GM20431 (cell line): ENCODE results near the gene NKAIN2.

Source experiments
- in situ Hi-C: fragments of 300-500 bp; cut with MseI, MboI; formaldehyde crosslinking; loops from one replicate; pipeline ENCODE4 v1.15.0; 2020; ENCODE audit warnings: low sequenced_read_pairs; ENCODE audit not compliant: unreplicated experiment

The NKAIN2 gene

GRCh38 chr6:124768224-124768623, 964.6 kb downstream of the NKAIN2 start:
- in situ Hi-C loops, result no loop called here

GRCh38 chr6:124769811-124770544, 966.3 kb downstream of the NKAIN2 start:
- in situ Hi-C loops, result no loop called here

- in situ Hi-C loops, result no loop called here
Measured at GRCh38 chr6:124770784-124771183, 967.1 kb downstream of the NKAIN2 start.

- in situ Hi-C loops, result no loop called here
Measured at GRCh38 chr6:124772733-124773319, 969.2 kb downstream of the NKAIN2 start.

- in situ Hi-C loops, result no loop called here
Measured at GRCh38 chr6:124775121-124775520, 971.5 kb downstream of the NKAIN2 start.

- in situ Hi-C loops, result no loop called here
Measured at GRCh38 chr6:124777863-124778262, 974.2 kb downstream of the NKAIN2 start.

GRCh38 chr6:124780623-124781022, 977.0 kb downstream of the NKAIN2 start:
- in situ Hi-C loops, result no loop called here

- in situ Hi-C loops, result no loop called here
Measured at GRCh38 chr6:124783344-124783743, 979.7 kb downstream of the NKAIN2 start.

- in situ Hi-C loops, result no loop called here
Measured at GRCh38 chr6:124791156-124791555, 987.5 kb downstream of the NKAIN2 start.

GRCh38 chr6:124792386-124792785, 988.7 kb downstream of the NKAIN2 start:
- in situ Hi-C loops, result no loop called here

- in situ Hi-C loops, result no loop called here
Measured at GRCh38 chr6:124793398-124793797, 989.7 kb downstream of the NKAIN2 start.

GRCh38 chr6:124795643-124796463, 992.2 kb downstream of the NKAIN2 start:
- in situ Hi-C loops, result no loop called here

- in situ Hi-C loops, result no loop called here
Measured at GRCh38 chr6:124796464-124796970, 992.9 kb downstream of the NKAIN2 start.

- in situ Hi-C loops, result no loop called here
Measured at GRCh38 chr6:124797224-124797623, 993.6 kb downstream of the NKAIN2 start.

- in situ Hi-C loops, result no loop called here
Measured at GRCh38 chr6:124798942-124799496, 995.4 kb downstream of the NKAIN2 start.

- in situ Hi-C loops, result no loop called here
Measured at GRCh38 chr6:124799638-124800037, 996.0 kb downstream of the NKAIN2 start.

- in situ Hi-C loops, result no loop called here
Measured at GRCh38 chr6:124800222-124800621, 996.6 kb downstream of the NKAIN2 start.

- in situ Hi-C loops, result no loop called here
Measured at GRCh38 chr6:124812067-124812466, 1008.4 kb downstream of the NKAIN2 start.

GRCh38 chr6:124819346-124819745, 1015.7 kb downstream of the NKAIN2 start:
- in situ Hi-C loops, result no loop called here

GRCh38 chr6:124822204-124822613, 1018.5 kb downstream of the NKAIN2 start:
- in situ Hi-C loops, result no loop called here
